Inferior parietal cortex (tissue), 1 donor: ENCODE data around the gene NDST1.

Source experiments
- DNase-seq: peaks from one replicate; pipeline ENCODE4 v3.0.0-alpha.2; 2016; ENCODE audit errors: extremely low spot score

NDST1 gene

GRCh38 chr5:150523472-150524350, 15.8 kb downstream of the NDST1 start:
- peak; percentile 82 for DNase-seq

- DNase-seq: no peak
Measured at GRCh38 chr5:150525163-150525562, 17.2 kb downstream of the NDST1 start.

GRCh38 chr5:150525781-150526180, 17.9 kb downstream of the NDST1 start:
- no peak for DNase-seq

GRCh38 chr5:150527038-150527437, 19.1 kb downstream of the NDST1 start:
- no peak for DNase-seq

- no peak for DNase-seq
Measured at GRCh38 chr5:150527808-150528207, 19.9 kb downstream of the NDST1 start.

GRCh38 chr5:150528924-150529546, 21.1 kb downstream of the NDST1 start:
- DNase-seq: no peak

- DNase-seq: no peak
Measured at GRCh38 chr5:150529555-150529954, 21.6 kb downstream of the NDST1 start.

GRCh38 chr5:150530423-150530822, 22.5 kb downstream of the NDST1 start:
- DNase-seq: no peak

GRCh38 chr5:150530951-150531588, 23.1 kb downstream of the NDST1 start:
- DNase-seq: no peak

- no peak for DNase-seq
Measured at GRCh38 chr5:150531686-150532085, 23.8 kb downstream of the NDST1 start.

GRCh38 chr5:150532151-150532550, 24.2 kb downstream of the NDST1 start:
- no peak for DNase-seq

GRCh38 chr5:150532996-150533395, 25.1 kb downstream of the NDST1 start:
- no peak for DNase-seq

GRCh38 chr5:150534811-150535210, 26.9 kb downstream of the NDST1 start:
- no peak for DNase-seq

GRCh38 chr5:150535611-150536010, 27.7 kb downstream of the NDST1 start:
- DNase-seq: no peak

GRCh38 chr5:150538007-150538917, 30.3 kb downstream of the NDST1 start:
- DNase-seq: no peak

GRCh38 chr5:150539206-150539605, 31.3 kb downstream of the NDST1 start:
- DNase-seq: no peak

- DNase-seq: no peak
Measured at GRCh38 chr5:150540042-150540441, 32.1 kb downstream of the NDST1 start.

GRCh38 chr5:150540615-150541396, 32.9 kb downstream of the NDST1 start:
- no peak for DNase-seq

- DNase-seq: no peak
Measured at GRCh38 chr5:150541397-150541675, 33.4 kb downstream of the NDST1 start.

GRCh38 chr5:150541895-150542294, 34.0 kb downstream of the NDST1 start:
- DNase-seq: no peak

GRCh38 chr5:150542933-150543445, 35.1 kb downstream of the NDST1 start:
- DNase-seq: no peak
